Measurements from ENCODE around the gene SLC25A47.
A peak's percentile ranks its signal among the peaks of the same experiment; 100 is the strongest.

SLC25A47 gene, protein sequence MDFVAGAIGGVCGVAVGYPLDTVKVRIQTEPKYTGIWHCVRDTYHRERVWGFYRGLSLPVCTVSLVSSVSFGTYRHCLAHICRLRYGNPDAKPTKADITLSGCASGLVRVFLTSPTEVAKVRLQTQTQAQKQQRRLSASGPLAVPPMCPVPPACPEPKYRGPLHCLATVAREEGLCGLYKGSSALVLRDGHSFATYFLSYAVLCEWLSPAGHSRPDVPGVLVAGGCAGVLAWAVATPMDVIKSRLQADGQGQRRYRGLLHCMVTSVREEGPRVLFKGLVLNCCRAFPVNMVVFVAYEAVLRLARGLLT

DNA sequence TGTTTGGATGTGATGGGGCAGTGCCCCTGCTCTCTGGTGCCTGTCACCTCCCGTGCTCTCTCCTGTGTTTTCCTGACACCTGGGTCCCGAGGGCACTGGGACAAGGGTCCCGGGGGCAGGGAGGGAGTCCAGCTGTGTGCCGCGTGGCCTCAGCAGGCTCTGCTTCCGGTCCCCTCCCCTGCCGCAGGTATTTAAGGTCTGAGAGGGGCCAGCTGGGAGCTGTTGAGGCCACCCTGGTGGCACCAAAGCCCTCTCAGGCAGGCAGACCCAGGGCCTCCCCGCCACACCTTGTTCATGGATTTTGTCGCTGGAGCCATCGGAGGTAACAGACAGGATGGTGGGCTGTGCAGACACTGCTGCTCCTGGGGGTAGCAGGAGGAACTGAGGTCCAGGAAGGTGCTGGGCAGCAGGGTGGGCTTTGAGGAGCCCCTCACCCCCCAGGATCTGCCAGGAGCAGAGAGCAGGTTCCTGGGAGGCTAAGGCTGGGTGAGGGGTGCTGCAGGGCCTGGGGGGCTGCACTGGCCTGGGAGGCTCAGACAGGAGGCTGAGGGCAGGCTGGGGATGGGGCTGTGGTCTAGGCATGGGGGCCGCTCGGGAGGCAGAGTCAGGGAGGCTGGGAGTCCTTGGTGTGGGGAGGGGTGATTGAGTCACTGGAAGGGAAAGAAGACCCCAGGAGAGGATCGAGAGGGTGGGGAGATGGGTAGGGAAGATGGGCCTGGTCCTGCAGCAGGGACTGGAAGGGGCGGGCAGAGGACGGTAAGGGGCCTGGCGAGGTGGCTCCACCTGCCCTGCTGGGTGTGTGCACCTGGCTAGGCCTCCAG lies at the start of gene SLC25A47:
SLC25A47 (plus strand) TSS at position 219 of the 821 bp plus-strand sequence; CDS start at position 295, 76 bp downstream.
- H3K27ac Mint-ChIP-seq, result peak within 1 kb of the TSS; percentile 16

DNA sequence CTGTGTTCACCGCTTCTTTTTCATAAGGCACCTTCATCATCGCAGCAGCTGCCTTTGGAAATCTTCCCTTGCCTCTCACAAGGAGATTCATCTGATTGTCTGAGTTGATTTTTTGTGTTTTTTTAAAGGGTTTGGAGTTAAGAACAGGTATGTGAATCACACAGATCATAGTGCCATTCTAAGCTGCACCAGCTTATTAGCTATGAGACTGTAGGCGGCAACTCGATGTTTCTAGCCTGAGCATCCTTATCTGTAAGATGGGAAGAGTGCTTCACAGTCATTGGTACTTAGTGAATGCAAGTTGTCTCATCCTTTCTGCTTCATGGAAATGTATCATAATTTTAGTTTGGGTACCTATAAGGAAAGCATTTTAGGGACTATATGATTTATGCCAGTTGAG lies 48.9 kb upstream of the SLC25A47 start:
- Mint-ChIP-seq H3K27me3 (ENCODE audit: low read depth, poor library complexity) (no peaks in the 10 kb centered on the region), H3K36me3 (ENCODE audit: low read depth) (peaks cover 59% of the 10 kb centered on the region), H3K4me1 (no peaks in the 10 kb centered on the region), H3K27ac (no peak overlapping the region), H3K4me3 (no peak overlapping the region), H3K9me3 (no peaks in the 10 kb centered on the region)
- TF ChIP-seq, protein P1, sequence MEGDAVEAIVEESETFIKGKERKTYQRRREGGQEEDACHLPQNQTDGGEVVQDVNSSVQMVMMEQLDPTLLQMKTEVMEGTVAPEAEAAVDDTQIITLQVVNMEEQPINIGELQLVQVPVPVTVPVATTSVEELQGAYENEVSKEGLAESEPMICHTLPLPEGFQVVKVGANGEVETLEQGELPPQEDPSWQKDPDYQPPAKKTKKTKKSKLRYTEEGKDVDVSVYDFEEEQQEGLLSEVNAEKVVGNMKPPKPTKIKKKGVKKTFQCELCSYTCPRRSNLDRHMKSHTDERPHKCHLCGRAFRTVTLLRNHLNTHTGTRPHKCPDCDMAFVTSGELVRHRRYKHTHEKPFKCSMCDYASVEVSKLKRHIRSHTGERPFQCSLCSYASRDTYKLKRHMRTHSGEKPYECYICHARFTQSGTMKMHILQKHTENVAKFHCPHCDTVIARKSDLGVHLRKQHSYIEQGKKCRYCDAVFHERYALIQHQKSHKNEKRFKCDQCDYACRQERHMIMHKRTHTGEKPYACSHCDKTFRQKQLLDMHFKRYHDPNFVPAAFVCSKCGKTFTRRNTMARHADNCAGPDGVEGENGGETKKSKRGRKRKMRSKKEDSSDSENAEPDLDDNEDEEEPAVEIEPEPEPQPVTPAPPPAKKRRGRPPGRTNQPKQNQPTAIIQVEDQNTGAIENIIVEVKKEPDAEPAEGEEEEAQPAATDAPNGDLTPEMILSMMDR (IDR thresholded peaks at IDR 0.05), result no peak
- no peak for DNase-seq

More for the DNA sequence above, at the start of gene SLC25A47:
- H3K9me3 Mint-ChIP-seq, result no peaks in the 10 kb centered on the region
- H3K27me3 Mint-ChIP-seq (ENCODE audit: low read depth, poor library complexity), result peaks cover 13% of the 10 kb centered on the region
- H3K36me3 Mint-ChIP-seq (ENCODE audit: low read depth), result no peaks in the 10 kb centered on the region
- DNase-seq, result no peak
- H3K4me1 Mint-ChIP-seq, result peaks cover 28% of the 10 kb centered on the region
- TF ChIP-seq, protein P1 (IDR thresholded peaks at IDR 0.05), result no peak
- no peak within 1 kb of the TSS for H3K4me3 Mint-ChIP-seq

DNA sequence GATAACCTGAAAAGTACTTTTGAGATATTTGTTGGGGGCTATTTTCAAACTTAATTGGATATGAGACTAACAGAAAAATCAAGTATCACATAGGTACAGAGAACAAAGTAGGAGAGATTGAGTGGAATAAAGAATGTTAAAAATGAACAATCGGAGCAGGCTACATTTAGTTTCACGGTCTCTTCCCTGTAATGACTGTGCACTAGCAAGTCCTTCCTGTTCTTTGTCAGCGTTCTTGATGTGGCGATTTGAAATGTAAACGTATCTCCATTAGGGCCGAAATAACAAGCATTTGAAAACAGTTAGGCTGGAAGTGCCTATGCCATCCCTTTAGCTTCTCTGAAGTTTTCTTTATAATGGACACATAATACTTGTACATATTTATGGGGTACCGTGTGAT lies 47.9 kb upstream of the SLC25A47 start:
- Mint-ChIP-seq H3K27me3 (ENCODE audit: low read depth, poor library complexity) (no peaks in the 10 kb centered on the region), H3K9me3 (no peaks in the 10 kb centered on the region), H3K4me1 (peaks cover 7% of the 10 kb centered on the region), H3K4me3 (no peak overlapping the region), H3K36me3 (ENCODE audit: low read depth) (peaks cover 57% of the 10 kb centered on the region), H3K27ac (peak overlapping the region; percentile 27)
- TF ChIP-seq, protein P1 (IDR thresholded peaks at IDR 0.05), result no peak
- DNase-seq, result no peak

DNA sequence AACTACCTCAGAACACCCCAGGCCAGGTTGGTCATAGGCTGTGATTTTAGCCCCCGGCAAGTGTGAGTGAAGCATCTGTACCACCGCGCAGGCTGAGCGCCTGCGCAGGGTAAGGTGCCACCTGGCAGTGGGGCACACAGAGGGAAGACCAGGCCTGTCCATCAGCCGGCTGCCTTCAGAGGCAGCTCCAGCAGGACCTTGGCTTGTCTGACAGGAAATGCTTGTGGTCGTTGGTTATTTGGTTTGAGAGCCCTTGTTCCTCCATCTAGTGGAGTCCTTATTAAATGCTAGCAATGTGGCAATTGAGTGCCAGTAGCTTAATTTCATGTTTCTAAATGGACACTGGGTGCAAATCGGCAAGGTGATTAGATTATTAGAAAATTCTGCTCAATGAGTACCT lies 44.4 kb upstream of the SLC25A47 start:
- Mint-ChIP-seq H3K4me1 (peaks cover 26% of the 10 kb centered on the region), H3K27me3 (ENCODE audit: low read depth, poor library complexity) (peaks cover 3% of the 10 kb centered on the region), H3K36me3 (ENCODE audit: low read depth) (peaks cover 38% of the 10 kb centered on the region), H3K27ac (no peak overlapping the region), H3K9me3 (no peaks in the 10 kb centered on the region), H3K4me3 (no peak overlapping the region)
- no peak for DNase-seq
- TF ChIP-seq, protein P1 (IDR thresholded peaks at IDR 0.05), result no peak

DNA sequence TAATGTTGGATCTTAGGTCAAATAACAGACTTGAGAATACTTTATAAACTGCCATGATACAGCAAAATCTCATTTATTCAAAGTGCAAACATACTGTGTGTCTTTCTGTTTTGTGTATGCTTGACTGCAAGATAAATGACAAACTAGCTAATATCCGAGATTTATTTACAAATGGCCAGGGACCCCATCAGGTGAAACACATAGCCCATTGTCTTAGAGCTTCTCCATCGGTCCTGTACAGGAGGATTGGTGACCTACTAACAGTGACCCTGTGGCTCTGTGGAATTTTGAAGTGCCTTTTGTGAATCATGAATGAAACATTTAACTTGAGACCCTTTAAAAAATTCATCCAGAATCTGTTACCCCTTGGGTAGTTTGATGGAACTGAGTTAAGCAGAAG lies 44.0 kb upstream of the SLC25A47 start:
- Mint-ChIP-seq H3K36me3 (ENCODE audit: low read depth) (peaks cover 37% of the 10 kb centered on the region), H3K4me1 (peaks cover 26% of the 10 kb centered on the region), H3K27ac (no peak overlapping the region)

More for the DNA sequence above, 44.0 kb upstream of the SLC25A47 start:
- Mint-ChIP-seq H3K27me3 (ENCODE audit: low read depth, poor library complexity) (peaks cover 3% of the 10 kb centered on the region), H3K4me3 (no peak overlapping the region), H3K9me3 (no peaks in the 10 kb centered on the region)
- TF ChIP-seq, protein P1 (IDR thresholded peaks at IDR 0.05), result no peak
- no peak for DNase-seq

Data from nephron progenitor cell (in vitro differentiated cells).